LNCAP (cell line): ENCODE measurements around the gene CCNE1.

Source experiments
- TF ChIP-seq, protein P1 (sequence below): fragments of 450-650 bp; IDR thresholded peaks from 2 replicates; pipeline ENCODE4 v1.5.1; 2017; ENCODE audit warnings: mild to moderate bottlenecking

The CCNE1 gene

DNA sequence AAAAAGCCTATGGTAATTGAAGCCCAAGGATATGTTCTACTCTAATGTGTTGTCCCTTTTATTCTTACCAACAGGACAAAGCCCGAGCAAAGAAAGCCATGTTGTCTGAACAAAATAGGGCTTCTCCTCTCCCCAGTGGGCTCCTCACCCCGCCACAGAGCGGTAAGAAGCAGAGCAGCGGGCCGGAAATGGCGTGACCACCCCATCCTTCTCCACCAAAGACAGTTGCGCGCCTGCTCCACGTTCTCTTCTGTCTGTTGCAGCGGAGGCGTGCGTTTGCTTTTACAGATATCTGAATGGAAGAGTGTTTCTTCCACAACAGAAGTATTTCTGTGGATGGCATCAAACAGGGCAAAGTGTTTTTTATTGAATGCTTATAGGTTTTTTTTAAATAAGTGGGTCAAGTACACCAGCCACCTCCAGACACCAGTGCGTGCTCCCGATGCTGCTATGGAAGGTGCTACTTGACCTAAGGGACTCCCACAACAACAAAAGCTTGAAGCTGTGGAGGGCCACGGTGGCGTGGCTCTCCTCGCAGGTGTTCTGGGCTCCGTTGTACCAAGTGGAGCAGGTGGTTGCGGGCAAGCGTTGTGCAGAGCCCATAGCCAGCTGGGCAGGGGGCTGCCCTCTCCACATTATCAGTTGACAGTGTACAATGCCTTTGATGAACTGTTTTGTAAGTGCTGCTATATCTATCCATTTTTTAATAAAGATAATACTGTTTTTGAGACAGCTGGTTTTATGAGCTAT lies 12.0 kb downstream of the CCNE1 start:
- TF ChIP-seq, protein P1, sequence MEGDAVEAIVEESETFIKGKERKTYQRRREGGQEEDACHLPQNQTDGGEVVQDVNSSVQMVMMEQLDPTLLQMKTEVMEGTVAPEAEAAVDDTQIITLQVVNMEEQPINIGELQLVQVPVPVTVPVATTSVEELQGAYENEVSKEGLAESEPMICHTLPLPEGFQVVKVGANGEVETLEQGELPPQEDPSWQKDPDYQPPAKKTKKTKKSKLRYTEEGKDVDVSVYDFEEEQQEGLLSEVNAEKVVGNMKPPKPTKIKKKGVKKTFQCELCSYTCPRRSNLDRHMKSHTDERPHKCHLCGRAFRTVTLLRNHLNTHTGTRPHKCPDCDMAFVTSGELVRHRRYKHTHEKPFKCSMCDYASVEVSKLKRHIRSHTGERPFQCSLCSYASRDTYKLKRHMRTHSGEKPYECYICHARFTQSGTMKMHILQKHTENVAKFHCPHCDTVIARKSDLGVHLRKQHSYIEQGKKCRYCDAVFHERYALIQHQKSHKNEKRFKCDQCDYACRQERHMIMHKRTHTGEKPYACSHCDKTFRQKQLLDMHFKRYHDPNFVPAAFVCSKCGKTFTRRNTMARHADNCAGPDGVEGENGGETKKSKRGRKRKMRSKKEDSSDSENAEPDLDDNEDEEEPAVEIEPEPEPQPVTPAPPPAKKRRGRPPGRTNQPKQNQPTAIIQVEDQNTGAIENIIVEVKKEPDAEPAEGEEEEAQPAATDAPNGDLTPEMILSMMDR, result no peak

DNA sequence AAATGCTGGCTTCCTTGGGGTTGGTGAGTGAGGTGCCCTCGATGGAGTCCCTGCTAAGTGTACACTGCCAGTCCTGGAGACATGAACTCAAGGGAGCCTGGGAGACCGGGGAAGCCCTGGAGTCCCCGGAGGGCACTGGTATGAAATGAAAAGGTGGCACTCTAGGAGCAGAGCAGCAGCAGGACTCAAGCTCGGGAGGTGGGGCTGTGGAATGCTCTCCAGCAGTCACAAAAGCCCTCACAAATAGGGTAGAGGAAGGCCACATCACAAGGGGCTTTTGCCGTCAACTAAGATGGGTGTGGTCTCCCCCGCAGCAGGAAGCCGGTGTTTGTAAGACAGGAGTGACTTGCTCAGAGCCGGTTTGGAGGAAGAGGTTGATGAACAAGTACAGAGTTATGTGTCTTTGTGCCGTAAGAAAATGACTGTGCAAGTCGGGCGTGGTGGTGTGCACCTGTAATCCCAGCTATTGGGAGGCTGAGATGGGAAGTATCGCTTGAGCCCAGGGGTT lies 19.3 kb downstream of the CCNE1 start:
- TF ChIP-seq, protein P1, result no peak

DNA sequence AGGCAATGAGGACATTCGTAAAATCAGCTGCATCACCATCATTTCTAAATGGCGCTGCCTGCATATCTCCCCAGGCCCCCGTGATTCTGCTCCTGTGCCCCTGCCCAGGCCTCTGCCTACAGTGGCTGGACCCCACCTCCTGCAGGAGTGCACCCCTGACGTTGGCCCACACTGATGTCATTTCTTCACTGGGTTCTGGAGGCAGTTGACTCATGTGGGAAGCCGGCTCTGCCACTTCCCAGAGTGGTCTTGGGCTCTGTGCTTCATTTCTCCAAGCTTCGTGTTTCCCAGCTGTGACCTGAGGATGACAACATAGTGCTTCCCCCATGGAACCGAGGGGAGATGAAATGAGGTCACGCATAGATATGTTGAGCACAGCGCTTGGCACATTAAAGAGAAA lies 19.9 kb downstream of the CCNE1 start:
- TF ChIP-seq, protein P1, result no peak

DNA sequence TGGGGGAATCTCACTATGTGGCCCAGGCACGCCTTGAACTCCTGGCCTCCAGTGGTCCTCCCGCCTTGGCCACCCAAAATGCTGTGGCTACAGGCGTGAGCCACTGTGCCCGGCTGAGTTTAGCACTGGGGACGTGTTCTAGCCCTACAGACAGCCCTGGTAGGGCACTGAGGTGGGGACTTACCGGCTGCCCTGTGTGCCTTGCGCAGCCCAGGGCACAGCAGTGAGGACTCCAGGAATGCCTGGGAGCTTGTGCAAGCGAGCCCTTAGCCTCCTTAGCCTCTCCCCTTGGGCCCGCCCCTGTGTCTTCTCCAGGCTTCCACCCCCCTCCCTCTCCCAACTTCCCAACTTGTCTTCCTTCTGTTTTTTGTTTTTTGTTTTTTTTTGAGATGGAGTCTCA lies 21.0 kb downstream of the CCNE1 start:
- TF ChIP-seq, protein P1, result no peak

DNA sequence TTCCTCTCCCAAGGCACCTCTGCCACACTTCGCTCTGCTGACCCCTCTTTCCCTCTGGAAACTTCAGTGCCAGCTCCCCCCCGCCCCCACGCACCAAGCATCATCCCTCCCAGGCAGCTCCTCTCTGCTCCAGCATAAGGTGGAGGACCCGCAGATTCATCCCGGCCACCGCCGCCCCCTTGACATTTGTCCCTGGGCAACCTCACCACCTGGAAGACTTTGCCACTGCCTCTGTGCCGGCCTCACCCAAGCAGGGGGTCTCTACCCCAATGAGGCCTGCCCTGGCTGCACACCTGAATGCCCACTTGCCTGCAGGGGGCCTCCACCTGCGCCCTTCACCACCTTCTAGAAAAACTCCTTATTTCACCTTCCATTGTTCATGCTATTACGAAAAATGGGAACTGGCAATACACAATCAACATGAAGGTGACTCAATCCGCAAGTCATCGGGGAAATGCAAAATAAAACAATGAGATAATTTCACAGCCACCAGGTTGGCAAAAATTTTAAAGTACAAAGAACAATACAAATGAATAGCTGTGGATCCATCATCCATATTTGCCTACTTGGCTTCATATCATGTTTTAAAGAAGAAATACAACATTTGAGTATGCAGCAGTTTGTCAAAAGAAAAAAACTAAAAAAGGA lies 21.9 kb downstream of the CCNE1 start:
- TF ChIP-seq, protein P1, result no peak

DNA sequence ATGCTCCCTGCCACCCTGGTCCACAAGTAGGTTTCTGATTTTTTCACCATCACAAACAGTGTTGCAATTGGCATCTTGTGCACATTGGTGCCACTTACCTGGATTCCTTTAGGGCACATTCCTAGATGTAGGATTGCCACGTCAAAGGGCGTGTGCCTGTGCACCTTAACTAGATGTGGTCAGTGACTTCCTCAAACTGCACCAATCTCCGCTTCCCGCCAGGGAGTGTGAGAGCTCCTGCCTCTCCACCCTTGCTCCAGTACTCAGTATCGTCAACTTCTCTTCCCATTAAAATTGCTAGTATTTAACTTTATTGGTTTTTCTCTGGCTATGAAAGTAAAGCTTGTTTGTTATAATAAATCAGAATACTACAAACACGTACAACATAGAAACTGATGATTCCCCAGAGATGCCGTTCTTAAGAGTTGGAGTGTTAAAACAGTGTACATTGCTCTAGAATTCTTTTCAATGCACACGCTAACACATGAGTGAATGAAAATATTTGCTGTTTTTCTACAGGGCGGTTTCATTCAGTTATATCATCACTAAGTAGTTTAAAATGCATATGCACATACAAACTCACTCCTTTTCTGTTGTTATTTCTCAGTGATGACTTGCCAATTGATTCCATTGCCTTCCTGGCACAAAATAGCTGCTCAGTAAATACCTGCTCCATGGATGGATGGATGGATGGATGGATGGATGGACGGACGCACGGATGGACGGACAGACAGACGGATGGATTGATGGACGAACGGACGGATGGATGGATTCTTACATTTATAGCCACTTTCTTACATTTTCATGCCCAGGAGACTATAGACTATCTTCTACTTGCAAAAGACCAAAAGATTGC lies 23.4 kb downstream of the CCNE1 start:
- TF ChIP-seq, protein P1, result peak; percentile 16; the same call in 1 of the 2 replicates

DNA sequence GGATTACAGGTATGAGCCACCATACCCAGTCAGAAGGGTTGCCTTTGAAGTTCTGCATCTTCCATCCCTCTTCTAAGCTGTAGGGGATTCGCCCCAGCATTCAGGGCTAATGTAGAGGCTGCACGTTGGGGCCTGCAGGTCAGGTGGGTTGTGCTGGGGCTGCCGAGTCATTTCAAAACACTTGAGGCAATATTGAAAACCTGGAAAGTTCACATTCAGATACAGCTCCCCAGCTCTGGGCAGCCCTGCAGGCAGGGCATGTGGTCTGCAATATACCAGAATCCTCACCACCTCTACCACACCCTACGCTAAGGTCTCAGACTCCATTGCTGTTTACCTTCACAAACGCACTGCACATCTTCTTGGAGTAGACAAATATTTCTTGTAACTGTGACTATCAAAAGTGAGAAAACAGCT lies 24.6 kb downstream of the CCNE1 start:
- TF ChIP-seq, protein P1, result no peak
